Glomerular endothelial cell (primary cell): ENCODE data around the gene DPY19L3. TPM values are rescaled to one million over a fixed set of nuclear protein-coding genes. Genes with fewer than 3 reads are reported as not detected.
"Not testable (repeated sequence)": the region's sequence is repeated elsewhere in the genome, so short reads cannot be mapped to it uniquely, and the experiment has no call there.

Source experiments
- DNase-seq: peaks from one replicate; pipeline ENCODE4 v3.0.0-alpha.2; 2011; ENCODE audit warnings: low read depth, low spot score; ENCODE audit errors: extremely low read depth
- total RNA-seq: library from RNA; depleted of rRNA; stranded (reverse); fragments of >200 nt; gene quantifications from 2 replicates; pipeline ENCODE4 v1.2.3, GENCODE V29; 2015

DPY19L3 gene
- total RNA-seq, 1 donor from 2014 or later = 25.0 TPM

DNA sequence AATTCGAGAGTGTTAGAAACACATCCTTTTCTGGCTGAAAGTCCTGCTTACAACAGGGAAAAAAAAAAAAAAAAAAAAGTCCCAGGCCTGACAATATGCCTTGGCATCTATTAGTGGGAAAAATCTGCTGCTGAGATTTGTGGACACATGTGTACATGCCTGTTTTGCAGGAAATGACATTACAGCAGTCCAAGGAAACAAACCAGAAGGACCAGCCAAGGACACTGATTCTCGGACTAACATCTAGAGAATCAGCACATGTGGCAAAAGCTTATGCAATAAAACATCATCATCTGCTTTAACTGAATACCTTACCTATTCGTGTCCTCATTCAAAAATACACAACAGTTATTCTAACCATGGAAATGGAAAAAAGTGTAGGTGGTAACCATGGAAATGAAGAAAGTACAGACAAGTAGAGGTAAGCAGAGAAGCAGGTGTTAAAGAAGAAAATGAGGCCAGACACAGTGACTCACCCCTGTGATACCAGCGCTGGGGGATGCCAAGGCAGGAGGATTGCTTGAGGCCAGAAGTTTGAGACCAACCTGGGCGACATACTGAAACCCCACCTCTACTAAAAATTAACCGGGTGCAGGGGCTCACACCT lies 9.4 kb upstream of the DPY19L3 start:
- DNase-seq = no peak

DNA sequence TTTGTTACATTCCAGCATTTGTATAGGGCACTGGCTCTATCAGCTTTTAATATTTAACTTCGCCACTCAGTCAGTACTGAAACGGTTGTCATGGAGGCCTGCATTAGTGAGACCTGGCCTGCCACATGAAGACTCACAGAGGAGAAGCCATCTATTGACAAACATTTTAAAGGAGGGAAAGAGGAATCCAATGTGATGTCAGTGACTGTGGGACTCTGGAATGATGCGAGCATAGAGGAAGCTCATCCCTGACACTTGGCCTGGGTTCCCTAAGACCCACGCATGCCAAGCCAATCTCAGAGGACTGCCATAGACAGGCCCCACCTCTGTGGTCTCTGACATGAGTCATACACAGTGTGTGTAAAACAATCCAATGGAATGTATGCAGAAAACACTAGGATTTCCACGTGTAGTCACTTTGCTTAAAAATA lies 7.9 kb upstream of the DPY19L3 start:
- DNase-seq = no peak

DNA sequence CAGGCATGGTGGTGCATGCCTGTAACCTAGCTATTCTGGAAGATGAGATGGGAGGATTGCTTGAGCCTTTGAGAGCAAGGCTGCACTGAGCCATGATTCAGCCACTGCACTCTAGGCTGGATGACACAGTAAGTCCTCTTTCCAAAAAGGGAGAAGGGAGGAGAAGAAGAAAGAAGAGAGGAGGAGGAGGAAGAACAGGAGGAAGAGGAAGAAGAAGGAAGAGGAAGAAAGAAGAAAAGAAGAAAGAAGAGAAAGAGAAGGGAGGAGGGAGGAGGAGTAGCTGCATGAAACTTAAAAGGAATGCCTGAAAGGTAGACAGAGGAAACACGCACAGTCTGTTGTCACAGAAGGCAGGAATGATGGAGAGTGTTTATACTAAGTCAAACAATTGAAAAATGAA lies 3.6 kb upstream of the DPY19L3 start:
- DNase-seq = no peak

DNA sequence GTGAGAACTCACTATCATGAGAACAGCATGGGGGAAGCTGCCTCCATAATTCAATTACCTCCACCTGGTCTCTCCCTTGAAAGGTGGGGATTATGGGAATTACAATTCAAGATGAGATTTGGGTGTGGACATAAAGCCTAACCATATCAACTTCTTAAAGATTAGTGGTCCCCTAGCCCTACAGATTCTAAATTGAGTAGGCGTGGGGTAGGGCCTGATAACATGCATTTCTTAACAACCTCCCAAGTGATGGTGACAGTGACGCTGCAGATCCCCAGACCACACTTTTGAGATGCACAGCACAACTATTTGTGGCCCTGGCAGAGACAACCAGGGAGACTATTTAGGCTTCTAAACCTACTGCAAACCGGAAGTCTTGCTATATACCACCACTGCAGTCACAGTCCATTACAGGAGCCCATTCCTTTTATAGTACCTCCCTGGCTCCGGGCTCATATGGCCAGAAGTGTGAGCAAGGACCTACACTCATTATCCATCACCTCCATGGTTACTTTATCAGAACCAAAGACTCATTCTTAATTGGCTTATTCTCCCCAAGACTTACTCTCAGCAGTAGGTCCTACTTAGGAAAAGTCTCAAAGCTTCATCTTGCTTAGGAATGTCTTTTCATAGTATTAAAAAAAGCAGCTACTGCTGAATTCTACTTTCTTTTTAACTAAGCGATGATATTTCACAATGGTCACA lies 2.1 kb upstream of the DPY19L3 start:
- DNase-seq = no peak

DNA sequence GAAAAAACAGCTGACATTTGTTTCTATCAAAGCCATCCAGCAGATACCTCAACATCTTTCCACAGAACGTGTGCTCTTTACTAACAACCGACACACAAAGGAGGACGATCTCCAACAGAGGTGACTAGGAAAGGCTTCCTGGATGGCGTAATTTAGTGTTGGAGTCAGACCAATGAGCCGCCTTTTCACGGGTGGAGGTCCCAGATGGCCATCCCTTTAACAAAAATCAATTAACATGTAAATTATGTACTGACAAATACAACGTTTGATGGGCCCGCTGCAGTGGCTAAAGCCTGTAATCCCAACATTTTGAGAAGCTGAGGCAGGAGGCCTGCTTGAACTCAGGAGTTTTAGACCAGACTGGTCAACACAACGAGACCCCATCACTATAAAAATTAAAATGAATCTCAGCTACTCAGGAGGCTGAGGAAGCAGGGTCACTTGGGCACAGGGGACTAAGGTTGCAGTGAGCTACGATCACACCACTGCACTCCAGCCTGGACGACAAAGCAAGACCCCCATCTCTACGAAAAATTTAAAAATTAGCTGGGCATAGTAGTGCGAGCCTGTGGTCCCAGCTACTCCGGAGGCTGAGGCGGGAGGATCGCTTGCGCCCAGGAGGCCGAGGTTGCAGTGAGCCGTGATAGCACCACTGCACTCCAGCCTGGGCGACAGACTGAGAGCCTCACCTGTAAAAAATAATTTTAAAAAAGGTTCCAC lies 1.2 kb upstream of the DPY19L3 start:
- DNase-seq = no peak

DNA sequence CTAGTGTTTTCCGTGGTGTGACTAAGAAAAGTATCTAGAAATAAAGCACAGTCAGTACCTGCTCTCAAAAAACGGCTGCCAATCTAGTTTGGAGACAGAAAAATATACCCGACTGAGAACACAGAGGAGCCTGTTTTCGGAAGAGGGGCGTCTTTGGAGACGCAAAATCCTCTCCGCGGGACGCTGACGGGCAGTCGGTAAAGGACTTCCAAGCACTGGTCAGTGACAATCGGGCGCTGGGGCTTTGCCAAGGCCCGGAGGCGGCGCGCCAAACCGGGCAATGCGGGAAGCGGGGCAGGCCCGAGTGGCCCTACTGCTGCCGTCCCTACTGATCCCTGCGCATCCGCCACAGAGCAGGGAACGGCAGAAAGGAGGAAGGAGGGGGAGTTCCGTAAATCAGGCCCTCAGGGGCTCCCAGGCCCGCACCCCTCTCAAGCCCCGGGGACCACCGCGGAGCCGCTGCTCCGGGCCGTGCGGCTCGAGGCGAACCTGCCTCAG lies 588 bp upstream of the DPY19L3 start:
- no peak for DNase-seq

DNA sequence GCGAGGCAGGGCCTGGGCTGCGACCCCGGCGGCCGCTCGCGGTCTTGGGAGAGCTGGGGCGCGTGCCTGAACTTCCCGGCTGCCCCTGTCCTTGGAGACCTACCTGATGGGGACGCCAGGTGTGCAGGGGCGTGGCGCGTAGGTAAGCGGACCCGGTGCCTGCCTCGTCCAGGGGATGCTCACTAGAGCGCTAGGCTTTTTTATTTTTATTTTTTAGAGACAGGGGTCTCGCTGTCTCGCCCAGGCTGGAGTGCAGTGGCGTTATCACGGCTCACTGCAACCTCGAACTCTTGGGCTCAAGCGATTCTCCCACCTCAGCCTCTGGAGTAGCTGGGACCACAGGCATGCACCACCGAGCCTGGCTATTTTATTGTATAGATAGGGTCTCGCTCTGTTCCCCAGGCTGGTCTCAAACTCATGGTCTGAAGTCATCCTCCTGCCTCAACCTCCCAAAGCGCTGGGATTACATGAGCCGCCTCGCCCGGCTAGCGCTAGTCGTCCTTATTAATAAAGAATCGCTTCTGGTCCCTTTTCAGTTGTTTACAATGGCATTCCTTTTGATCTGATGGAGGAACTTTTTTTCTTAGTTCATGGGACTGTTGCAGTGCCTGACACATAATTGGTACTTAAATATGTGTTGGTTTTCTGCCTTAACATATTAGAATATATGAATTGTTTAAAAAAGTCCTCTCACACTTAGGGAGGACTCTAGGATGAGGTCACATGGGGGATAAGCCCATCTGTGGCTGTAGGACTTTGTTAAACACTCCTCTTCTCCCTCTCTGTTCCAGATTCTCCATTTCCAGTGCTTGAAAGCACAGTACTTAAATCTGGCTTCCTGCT lies 812 bp downstream of the DPY19L3 start:
- no peak for DNase-seq

DNA sequence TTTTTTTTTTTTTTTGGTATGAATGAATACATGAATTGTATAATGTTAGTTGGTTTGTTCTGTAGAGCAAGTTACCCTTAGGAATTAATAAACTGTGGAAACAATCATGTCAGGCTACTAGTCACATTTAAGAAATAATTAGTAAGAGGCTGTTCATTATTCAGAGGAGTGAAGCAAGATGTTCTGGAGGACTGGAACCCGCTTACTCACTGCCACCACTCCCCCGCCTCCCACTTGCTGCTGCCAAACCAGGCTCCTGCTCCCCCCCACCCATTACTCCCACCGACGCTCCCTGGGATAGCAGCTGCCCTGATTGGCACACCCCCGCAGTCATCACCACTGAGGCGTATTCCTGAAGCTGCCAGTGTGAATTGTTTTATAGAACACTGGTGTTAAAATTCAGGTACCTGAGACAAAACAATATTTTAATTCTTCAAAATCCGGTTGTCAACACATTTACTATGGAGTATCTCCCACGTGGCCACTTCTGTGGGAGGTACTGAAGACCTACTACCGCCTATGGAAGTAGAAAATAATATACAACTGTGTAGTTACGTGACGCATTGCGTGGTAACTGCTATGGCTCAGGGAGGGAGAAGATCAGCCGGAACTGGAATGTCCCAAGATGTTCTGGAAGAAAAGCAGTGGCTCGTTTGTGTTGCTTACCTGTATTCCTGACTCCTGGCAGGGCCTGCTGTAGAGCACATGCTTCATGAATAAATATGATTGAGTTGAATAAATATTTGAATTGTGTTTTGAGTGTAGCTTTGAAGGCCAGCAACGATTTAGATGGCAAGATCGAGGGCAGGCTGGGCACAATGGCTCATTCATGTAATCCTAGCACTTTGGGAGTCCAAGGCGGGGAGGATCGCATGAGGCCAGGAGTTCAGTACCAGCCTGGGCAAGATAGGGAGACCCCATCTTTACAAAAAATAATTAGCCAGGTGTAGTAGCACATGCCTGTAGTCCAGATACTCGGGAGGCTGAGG lies 1.7 kb downstream of the DPY19L3 start:
- DNase-seq = no peak

DNA sequence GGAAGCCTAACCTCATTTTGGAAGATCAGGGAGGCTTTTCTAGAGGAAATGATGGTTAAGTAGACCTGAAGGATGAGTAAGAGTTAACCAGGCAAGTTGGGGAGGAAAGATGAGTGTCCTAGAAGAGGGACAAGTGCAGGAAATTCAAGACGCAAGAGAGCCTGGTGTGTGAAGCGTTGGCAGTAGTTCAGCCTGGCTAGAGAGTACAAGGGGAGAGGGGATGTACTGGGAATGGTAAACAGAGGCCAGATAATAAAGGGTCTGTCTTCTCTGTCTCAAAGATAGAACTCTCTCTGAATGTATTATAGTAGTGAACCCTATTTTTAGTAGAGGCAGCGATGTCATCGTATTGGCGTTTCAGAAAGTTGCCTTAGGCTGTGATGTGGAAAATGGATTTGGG lies 9.7 kb downstream of the DPY19L3 start:
- no peak for DNase-seq

DNA sequence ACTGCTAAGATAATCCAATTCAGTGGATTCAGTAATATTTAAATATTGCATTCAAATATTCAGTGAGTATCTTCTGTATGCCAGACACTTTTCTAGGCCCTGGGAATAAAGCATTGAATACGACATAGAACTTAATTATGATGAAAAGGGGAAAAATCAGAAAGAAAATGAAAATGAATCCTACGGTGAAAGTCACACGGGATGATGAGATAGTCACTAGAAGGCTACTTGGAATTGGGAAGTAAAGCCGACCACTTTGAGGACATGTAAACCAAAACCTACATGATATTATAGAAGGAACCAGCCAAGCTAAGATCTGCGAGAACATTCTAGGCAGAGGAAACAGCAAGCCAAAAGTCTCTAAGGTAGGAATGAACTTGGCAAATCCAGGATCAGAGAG lies 10.1 kb downstream of the DPY19L3 start:
- DNase-seq = no peak

DNA sequence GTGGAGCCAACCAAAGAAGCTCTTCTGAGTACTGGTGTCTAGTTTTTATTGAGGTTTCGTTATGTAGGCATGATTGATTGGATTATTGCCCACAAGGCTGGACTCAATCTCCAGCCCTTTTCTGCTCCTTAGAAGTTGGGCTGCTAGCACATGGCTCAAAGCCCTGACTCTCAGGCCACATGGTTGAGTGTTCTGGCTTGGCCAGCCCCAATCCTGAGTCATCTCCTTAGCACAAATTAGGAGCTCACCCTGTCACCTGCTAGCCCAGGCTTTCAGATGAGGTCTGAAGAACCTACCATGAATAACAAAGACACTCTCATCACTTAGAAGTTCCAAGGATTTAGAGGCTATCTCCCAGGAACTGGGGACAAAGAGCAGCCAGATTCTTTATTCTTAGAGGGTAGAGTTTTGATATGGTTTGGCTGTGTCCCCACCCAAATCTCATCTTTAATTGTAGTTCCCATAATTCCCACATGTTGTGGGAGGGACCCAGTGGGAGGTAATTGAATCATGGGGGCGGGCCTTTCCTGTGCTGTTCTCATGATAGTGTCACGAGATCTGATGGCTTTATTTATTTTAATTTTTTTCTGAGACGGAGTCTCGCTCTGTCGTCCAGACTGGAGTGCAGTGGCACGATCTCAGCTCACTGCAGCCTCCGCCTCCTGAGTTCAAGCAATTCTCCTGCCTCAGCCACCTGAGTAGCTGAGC lies 11.3 kb downstream of the DPY19L3 start:
- no peak for DNase-seq

DNA sequence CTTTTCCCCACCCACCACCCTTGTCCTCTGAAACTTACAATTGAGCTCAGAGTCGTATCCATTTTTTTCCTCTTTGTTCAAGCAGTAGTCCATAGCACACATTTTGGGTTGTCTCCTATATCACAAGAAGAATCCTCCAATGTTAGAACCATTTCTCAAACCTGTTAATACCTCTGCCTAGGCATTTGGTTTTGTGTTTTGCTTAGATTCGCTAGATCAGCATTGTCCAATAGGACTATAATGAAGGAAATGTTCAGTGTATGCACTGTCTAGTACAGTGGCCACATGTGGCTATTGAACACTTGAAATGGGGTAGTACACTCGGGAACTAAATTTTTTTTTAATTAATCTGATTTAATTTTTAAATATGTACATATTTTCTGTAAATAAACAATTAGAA lies 12.6 kb downstream of the DPY19L3 start:
- no peak for DNase-seq

DNA sequence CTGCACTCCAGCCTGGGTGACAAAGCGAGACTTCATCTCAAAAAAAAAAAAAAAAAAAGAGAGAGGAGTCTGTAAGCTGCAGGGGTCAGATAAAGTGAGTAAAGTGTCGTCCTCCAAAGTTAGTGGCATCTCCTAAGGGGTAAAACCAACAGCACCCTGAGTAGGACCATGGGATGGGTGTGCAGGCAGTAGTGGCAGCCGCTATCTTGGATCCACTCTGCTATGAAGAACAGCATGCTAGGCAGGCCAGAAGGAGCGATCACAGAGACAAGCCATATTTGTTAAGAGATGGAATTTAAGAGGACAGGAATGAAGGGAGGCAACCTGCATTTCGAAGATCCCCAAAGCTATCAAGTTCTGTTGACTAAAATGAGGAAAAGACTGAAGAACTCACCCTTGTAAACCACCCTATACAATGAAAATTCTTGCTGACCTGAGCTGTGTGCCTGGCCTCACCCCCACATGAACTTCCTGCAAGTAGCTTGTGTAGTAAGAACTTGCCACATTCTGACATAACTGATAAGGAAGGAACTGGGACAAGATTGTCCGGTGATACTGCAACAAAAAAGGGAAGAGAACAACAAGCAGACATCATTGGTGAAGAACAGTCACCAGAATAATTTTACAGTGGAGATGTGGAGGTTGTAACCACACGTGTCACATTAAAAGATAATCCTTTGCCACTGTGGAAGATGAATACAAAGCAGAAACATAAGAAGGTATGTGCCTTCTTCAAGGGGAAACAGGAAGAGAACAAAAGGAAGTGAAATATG lies 16.2 kb downstream of the DPY19L3 start:
- no peak for DNase-seq

DNA sequence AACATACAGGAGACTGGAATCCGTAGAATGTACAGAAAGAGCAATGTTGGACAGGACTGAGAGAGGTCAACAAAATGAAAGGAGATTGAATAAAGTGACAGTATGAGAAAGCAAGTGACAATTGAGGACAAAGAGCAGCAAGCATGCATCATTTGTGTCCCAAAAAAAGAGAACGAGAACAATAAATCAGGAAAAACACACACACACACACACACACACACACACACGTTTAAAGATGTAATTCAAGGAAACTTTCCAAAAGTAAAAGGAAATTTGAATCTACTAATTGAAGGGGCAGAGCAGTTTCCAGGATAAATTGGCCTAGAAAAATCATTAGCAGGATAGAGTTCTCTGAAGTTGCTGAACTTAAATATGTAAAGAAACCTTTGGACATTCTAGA lies 16.9 kb downstream of the DPY19L3 start:
- no peak for DNase-seq

DNA sequence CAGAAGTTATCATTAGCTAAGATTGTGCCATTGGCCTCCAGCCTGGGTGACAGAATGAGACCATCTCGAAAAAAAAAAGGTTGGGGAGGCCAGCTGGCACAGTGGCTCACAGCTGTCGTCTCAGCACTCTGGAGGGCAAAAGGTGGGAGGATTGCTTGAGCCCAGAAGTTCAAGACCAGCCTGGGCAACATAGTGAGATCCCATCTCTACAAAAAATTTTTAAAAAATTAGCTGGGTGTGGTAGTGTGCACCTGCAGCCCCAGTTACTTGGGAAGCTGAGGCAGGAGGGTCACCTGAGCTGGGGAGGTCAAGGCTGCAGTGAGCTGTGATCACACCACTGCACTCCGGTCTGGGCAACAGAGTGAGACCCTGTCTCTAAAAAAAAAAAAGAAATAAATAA lies 18.4 kb downstream of the DPY19L3 start:
- not testable (repeated sequence) for DNase-seq

DNA sequence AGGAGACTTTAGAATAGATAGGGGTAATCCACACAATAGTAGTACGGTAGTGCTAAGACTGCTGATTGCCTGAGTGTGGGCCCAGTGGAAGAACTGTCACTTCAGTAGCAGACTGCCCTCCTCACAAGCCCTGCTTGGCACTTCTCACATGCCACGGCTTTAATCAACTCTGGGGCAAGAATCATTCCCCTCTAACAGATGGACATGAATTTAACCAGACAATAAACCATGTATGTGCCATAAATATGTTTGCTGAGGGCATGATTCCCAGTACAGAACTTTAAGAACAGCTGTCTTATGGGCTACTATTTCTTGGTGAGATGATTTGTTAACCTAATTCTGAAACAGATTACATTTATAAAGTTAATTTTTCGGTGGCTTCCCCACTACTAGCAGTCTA lies 22.0 kb downstream of the DPY19L3 start:
- DNase-seq = no peak

DNA sequence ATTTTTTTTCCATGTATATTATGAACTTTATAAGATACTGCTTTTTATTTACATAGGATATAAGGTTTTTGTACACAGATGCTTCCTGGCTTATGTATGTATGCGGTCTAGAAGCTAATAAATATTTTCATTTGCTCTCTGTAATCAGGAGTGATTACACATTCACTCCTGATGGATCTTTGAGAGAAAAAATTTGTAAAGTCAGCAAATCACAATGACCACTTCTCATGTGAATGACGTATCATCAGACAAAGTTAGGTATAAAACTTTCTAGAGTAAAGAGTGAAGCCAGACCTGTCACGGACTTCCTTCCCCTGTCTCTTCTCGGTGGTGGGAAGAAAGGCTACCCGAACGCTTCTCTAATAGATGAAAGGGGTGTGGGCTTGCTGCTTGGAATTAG lies 31.1 kb downstream of the DPY19L3 start:
- DNase-seq = no peak

DNA sequence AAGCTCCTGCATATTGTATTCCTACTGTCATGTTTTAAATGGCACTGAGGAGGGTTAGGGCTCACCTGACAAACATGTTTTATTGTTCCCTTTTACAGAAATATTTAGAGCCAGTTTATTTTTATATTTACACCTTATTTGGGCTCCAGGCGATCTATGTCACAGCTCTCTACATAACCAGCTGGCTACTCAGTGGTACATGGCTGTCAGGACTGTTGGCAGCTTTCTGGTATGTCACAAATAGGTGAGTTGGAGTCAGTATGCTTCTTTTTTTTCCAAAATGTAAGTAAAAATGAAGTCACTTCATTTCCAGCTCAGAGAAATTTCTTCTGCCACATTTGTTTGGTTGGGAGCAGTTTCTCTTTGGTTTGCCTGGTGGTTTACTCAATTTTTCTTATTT lies 31.5 kb downstream of the DPY19L3 start:
- no peak for DNase-seq
